Activated CD8-positive, alpha-beta memory T cell treated with anti-CD3 and anti-CD28 coated beads, Interleukin-2, amount 50 U/mL, for 24 hours (primary cell): ENCODE results near the gene GLMP.
"Not testable (repeated sequence)": the region's sequence is repeated elsewhere in the genome, so short reads cannot be mapped to it uniquely, and the experiment has no call there.

Source experiments
- DNase-seq: peaks from one replicate; pipeline ENCODE4 v3.0.0-alpha.2; 2020; ENCODE audit errors: extremely low read depth

Gene GLMP, protein sequence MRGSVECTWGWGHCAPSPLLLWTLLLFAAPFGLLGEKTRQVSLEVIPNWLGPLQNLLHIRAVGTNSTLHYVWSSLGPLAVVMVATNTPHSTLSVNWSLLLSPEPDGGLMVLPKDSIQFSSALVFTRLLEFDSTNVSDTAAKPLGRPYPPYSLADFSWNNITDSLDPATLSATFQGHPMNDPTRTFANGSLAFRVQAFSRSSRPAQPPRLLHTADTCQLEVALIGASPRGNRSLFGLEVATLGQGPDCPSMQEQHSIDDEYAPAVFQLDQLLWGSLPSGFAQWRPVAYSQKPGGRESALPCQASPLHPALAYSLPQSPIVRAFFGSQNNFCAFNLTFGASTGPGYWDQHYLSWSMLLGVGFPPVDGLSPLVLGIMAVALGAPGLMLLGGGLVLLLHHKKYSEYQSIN

DNA sequence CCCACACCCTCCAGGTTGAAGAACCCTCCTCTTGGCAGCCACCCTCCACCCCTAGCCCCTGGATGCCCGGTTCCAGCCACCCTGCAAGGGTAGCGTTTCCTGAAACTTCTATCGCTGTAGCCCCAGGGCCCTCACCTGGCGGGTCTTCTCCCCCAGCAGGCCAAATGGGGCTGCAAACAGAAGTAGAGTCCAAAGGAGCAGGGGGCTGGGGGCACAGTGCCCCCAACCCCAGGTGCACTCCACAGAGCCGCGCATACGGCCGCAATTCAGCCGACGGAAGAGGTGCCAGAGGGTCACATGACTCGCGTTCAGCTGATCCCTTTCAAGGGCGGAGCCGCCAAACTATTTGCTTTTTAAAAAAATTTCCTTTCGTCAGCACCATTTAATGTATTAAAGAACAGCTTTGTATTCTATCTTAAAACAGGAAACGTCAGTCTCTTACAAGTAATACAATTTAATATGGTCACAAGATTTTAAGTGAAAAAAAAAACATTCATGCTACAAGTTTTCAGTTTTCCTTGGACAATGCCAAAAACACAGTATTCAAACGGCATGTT is at the start of gene GLMP:
Gene GLMP, minus strand, starts transcription at position 289 of the 557 bp plus-strand sequence. Its CDS starts 34 bp downstream, at position 255.
- DNase-seq: peak; percentile 12

DNA sequence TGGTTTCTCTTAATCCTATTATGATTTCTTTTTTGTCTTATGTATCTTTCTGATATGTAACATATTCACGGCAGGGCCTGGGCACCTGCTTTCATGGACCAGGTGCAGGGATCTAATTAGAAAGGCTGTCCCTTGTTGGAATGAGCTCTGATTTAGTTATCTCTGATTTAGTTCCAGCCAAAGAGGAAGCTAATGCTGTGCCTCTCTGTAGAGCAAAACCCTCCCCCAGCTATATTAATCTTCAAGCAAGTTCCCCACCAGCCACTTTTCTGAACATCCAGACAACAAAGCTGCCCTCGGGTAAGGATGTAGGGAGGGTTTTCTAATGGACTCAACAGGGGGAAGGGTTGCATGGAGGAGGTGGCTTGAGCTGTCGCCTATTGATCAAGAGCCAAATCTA is 48.9 kb upstream of the GLMP start:
- DNase-seq: no peak

DNA sequence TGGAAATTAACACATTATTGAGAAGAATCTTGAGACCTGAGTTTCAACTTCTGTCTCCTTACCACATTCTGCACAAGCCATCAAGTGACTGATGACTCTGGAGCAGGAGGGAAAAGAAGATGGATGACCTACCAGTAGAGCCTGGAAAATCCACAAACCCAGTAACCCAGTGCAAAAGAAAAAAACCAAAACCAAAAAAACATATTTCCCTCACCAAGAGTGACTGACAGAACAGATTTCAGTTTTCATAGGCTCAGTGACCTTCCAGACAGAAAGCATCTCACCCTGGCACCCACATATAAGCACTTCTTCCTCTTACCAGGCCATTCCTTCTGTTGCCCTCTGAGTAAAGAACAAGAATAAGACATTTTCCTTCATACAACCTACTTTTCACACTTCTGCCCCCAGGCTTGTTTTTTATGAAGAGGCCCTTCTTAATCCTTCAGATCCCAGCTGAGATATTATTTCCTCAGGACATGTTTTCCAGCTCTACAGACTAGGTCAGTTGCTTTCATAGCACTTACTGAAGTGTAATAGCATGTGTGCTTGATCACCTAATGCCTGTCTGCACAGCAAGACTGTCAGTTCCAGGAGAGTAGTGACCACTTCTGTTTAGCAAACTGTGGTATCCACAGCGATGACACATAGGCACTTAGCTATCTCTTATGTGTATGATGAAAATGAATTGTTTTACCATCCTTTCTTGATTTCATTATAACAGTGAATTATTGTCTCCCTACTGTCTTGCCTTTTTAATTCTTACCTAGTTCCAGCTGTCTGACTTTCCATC is 46.9 kb upstream of the GLMP start:
- no peak for DNase-seq

DNA sequence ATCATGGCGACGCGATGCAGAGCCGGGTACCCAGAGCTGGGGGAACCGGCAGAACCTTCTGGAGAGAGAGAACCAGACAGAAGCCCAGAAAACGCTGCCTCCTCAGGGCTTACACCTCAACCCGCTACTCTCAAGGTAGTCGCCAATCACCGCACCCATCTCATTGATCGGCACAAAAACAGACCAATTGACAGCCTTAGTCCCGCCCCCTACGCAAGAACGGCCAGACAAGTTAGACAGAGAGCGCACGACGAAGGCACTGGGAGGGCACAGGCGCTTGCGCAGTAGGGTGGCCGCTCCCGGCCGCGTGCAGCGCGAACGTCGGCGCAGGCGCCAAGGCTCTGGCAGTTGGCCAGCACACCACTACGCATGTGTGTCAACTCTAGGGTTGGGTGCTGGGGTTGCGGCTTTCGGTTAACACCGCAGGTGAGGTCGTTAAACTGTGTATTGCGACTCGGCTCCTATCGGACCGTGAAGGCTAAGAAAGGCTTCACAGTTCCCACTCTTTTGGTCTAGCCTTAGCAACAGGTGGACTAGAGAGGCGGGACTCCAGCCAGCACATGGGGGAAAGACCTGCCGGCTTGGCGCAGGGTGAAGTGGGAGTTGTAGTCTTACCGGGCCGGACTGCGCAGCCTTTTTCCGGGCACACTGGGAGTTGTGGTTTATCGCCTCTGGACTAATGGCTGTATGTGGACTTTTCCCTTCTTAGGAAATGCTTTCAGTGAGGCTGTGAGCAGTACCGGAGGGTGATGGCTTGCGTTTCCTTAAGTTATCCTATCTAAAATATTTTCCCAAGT is 42.9 kb upstream of the GLMP start, which contains the start of the genes CCT3 and TSACC:
Gene CCT3, minus strand, starts transcription at position 113 of the 797 bp plus-strand sequence. Its CDS starts 108 bp downstream, at position 5.
Gene TSACC, plus strand, starts transcription at position 347 of the 797 bp plus-strand sequence. CDS start 1,232 bp downstream, outside the sequence.
- DNase-seq: peak; percentile 97

DNA sequence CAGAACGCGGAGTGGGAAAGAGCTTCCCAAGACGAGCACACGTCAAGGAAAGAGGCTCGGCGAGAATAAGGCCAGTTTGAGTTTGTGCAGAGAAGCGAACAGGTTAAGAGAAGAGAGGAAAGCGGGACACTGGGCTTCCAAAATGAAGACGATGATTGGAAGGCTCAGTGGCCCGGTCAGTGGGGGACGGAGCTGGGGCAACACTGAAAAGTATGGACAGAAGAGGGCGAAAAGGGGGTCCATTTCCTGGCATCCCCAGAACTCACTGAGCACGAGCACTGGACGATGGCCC is 42.4 kb upstream of the GLMP start:
- DNase-seq: no peak

DNA sequence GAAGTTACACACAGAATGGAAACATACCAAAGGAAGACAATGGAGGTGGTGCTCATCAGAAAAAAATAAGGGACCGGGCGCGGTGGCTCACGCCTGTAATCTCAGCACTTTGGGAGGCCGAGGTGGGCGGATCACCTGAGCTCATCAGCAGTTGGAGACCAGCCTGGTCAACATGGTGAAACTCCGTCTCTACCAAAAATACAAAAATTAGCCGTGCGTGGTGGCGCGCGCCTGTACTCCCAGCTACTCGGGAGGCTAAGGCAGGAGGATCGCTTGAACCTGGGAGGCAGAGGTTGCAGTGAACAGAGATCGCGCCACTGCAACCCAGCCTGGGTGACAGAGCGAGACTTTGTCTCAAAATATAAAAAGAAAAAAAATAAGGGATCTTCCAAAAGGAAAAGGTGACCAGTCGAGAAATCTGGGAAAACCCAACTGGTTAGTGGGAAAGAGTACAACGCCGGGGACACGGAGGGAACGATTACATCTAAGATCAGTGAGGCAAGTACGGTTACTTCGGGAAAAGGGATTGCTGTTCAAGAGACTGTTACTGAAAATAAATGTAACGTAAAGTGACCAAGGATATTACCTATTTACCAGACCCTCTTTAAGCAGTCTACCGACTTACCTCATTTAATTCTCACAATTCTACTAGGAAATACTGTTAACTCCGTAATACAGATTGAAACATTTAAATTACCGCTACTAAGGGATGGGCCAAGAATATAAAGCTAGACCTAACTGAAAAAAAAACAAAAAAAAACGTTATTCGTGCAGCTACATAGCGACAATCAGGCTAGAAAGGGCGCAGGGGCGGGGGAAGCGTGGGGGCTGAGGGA is 41.8 kb upstream of the GLMP start:
- no peak for DNase-seq

DNA sequence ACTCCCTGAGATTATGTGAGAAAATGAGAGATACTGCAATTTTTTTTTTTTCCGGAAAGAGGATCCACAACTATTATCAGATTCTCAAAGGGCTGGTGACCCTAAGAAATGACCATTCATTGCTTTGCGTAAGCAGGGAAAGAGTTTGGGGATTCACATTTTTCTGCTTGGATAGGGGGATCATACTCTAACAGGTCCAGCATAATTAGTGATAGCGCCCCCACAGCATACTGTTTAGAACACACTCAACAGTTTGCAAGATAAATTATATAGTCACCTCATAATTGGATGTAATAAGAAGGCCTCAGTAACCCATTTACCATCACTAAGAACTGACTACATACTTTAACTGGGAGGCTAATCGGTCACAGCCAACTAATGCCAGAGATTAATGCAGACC is 40.8 kb upstream of the GLMP start:
- DNase-seq: no peak

DNA sequence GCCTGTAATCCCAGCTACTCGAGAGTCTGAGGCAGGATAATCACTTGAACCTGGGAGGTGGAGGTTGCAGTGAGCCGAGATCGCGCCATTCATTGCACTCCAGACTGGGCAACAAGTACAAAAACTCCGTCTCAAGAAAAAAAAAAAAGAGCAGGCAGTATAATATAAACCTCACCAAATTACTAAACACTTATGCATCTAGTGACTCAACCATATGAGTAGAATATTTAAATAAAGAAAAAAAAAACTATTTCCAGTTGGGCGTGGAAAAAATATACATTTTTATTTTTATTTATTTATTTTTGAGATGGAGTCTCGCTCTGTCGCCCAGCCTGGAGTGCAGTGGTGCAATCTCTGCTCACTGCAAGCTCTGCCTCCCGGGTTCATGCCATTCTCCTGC is 27.7 kb upstream of the GLMP start:
- not testable (repeated sequence) for DNase-seq

DNA sequence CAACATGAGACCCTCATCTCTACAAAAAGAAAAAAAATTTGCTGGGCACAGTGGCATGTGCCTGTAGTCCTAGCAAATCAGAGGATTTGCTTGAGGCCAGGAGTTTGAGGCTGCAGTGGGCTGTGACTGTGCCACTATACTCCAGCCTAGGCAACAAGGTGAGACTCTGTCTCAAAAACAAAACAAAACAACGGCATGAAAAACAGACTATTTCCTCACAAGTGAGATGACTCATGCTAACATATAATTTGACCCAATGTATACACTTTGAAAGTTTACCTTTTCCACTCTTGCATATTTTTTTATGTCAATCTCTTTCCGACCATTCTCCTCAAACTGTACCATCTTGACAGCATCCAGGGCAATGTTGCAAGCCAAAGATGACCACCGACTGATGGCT is 25.1 kb upstream of the GLMP start:
- no peak for DNase-seq

DNA sequence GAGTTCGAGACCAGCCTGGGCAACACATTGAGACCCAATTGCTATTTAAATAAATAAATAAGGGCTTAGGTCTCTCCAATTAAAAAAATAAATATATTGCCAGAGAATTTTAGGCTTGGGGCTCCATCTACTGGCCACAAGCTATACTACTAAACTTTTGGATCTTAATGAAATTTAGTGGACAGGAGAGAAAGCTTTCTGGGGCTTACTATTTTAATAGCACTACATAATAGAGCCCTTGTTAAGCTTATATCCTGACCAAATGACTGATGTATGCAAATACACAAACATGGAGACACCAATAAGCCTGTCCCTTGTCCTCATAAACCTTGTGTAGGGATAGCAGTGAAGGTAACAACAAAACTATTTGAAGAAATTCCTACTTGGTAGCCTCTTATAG is 24.2 kb upstream of the GLMP start:
- DNase-seq: no peak

DNA sequence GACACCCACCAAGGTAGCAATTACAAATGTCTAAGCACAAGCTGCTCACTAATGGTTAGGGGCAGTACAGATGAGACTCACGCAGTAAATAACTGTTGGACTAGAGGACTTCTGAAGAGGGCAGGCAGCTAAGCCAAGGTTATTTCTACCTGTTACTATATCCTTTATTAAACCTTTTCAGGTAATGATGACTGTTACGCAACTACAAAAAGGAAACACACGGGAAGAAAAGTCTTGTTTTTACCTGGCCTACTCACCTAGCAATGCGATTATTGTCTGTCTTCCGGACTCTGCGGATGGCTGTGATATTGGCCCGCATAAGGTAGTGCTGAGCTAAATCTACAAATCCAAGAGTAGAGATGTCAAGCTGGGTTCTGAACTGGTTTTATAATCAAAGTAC is 21.4 kb upstream of the GLMP start:
- no peak for DNase-seq

DNA sequence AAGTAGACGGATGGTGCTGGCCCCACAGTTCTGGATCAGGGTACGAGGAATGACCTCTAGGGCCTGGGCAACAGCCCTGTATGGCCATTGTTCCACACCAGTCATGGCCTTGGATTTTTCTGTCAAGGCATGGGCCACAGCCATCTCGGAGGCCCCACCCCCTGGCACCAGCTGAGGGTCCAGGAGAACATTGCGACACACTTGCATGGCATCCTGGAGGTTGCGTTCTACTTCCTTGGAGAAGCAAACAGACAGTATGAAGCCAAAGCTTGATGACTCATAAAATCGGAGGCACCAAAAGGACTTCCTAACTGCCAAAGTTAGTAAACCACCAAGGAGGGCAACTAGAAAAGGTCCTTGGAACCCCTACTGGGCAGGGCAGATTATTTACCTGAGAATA is 15.5 kb upstream of the GLMP start:
- no peak for DNase-seq

DNA sequence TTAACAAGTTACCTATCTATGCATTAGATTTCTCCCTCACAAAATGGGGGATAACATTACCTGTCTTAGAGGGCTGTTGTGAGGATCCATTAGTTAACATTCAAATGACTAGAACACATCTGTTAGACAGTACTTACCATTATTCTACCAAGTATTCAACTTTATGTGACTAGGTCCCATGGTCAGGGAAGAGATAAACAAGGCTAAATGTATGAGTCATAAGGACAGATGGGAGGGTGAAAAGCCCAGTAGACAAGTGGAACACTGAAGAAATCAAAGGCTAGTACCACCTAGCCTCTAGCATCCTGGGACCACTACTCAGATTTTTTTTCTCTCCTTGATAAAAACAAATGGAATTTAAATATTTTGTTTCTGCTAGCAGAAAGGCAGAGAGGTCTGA is 12.6 kb upstream of the GLMP start:
- DNase-seq: no peak

DNA sequence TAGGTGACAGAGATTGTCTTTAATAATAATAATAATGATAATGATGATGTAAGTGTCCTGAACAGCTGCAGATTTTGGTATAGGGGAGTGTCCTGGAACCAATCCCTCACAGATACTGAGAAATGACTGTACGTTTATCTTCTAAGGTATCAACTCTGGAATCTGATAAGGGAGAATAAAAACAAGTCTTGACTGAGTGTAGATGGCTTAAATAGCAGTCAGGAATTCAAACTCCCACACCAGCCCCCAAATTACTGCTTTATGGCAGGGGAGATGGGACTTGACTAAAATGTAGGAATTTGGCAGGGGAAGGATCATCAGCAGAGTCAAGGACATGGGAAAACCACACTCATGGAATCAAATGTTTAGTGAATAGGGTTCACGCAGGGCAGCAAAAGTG is 9.7 kb upstream of the GLMP start:
- DNase-seq: no peak

DNA sequence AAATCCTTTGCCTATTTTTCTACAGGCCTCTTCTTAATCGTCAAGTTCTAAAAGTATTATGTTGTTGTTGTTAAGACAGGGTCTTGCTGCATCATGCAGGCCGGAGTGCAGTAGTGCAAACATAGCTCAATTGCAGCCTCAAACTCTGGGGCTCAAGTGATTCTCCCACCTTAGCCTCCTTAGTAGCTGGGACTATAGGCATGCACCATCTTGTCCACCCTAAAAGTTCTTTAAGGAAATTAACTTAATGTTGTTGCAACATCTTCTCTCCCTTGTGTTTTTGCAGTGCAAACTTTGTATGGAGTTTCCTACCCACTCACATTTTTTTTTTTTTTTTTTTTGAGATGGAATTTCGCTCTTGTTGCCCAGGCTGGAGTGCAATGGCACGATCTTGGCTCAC is 7.8 kb upstream of the GLMP start:
- no peak for DNase-seq

DNA sequence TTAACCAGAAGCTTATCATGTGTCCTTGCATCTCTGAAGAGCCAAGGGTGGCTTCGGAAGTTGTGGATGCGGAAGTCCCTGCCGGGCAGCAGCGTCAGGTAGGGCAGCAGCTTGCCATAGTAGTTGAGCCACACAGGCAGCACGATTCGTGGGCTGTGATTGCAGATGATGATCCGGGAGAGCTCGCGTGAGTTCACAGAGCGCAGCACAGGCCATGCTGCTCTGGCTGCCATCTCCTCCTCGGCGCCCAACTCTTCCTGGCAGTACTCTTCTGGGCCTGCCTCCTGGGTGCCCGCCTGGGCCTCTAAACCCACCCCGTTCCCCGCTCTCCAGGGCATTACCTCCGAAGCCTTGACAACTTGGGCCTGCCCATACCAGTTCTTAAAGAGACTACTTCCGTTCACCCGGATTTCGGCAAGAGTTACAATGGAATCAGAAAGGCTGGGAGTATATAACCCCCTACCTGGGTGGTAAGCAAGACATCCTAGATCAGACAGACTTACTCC is 3.4 kb upstream of the GLMP start, which contains the start of gene VHLL:
Gene VHLL, minus strand, starts transcription at position 456 of the 506 bp plus-strand sequence. Its CDS starts 118 bp downstream, at position 338.
- no peak for DNase-seq

DNA sequence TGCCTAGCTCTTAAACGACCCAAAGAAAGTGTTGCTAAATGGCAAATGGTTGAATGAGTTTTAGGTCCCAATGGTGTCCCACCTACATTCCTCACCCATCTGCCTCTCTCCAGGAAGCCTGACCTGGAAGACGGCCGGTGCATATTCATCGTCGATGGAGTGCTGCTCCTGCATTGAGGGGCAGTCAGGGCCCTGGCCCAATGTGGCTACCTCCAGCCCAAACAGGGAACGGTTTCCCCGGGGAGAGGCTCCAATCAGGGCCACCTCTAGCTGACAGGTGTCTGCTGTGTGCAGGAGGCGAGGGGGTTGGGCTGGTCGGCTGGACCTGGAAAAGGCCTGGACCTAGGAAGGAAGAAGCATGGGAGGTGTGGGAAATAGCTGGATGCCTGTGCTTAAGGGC is 1.6 kb downstream of the GLMP start:
- DNase-seq: no peak

DNA sequence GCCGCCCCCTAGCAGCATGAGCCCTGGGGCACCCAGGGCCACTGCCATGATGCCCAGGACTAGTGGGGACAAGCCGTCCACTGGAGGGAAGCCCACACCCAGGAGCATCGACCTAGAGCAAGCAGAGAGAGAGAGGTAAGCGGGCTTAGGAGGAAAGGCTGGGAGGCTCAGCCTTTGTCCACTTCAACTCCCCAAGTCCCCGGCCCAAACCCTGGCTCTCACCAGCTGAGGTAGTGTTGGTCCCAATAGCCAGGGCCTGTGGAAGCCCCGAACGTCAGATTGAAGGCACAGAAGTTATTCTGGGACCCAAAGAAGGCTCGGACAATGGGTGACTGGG is 2.4 kb downstream of the GLMP start:
- no peak for DNase-seq

DNA sequence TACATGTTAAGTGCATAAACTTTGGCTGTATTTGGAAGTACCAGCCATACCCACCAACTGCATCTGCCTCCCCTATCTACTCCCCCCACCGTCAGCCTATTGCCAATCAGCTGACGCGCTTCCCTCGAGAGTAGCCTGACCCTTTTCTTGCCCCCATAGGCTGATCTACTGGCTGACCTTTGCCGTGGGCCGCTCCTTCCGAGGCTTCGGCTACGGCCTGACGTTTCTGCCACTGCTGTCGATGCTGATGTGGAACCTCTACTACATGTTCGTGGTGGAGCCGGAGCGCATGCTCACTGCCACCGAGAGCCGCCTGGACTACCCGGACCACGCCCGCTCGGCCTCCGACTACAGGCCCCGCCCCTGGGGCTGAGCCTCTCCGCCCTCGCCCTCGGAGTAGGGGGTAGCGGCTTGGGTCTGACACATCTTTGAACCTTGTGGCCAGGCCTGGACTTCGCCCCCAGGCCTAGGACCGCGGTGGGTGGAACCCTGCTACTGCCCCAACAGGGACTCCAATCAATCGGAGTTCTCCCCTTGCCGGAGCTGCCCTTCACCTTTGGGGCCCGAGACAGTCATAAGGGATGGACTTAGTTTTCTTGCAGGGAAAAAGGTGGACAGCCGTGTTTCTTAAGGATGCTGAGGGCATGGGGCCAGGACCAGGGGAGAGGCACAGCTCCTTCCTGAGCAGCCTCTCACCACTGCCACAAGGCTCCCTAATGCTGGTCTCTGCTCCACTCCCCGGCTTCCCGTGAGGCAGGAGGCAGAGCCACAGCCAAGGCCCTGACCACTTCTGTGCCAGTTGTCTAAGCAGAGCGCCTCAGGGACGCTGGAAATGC is 4.0 kb downstream of the GLMP start:
- DNase-seq: no peak

DNA sequence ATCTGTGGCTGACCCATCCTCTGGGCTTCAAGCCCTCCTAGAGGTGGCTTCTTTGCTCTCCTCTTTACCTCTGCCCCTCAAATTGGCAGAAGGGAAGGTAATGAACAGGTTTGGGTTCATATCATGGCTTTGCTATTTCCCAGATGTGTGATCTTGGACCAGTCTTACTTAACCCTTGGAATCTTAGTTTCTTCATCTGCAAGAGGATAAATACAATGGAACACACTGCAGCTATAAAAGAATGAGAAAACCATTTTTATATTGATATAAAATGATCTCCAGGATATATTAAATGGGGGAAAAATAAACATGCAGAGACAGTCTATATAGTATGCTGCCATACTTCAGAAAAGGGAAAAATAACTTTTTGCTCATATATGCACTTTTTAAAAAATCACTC is 5.6 kb downstream of the GLMP start:
- DNase-seq: no peak
